HG03378 (cell line): ENCODE data around the gene LRP2.
"Not testable (repeated sequence)": the region's sequence is repeated elsewhere in the genome, so short reads cannot be mapped to it uniquely, and the experiment has no call there.

Source experiments
- ATAC-seq: cut with Tn5 transposase; IDR thresholded peaks from one replicate; pipeline ENCODE4 v1.9.1; 2021; ENCODE audit warnings: mild to moderate bottlenecking, moderate library complexity; ENCODE audit not compliant: unreplicated experiment

The LRP2 gene

GRCh38 chr2:169348321-169349024 lies 13.9 kb downstream of the LRP2 start:
- no peak for ATAC-seq

GRCh38 chr2:169345486-169346437 lies 16.6 kb downstream of the LRP2 start:
- ATAC-seq: no peak

GRCh38 chr2:169344736-169345485 lies 17.4 kb downstream of the LRP2 start:
- ATAC-seq: no peak

- no peak for ATAC-seq
Measured at GRCh38 chr2:169343202-169343601, 19.1 kb downstream of the LRP2 start.

GRCh38 chr2:169339657-169340056 lies 22.7 kb downstream of the LRP2 start:
- ATAC-seq: no peak

- ATAC-seq: no peak
Measured at GRCh38 chr2:169336695-169337094, 25.6 kb downstream of the LRP2 start.

GRCh38 chr2:169330555-169331198 lies 31.7 kb downstream of the LRP2 start:
- ATAC-seq: no peak

- no peak for ATAC-seq
Measured at GRCh38 chr2:169329688-169330554, 32.4 kb downstream of the LRP2 start.

GRCh38 chr2:169328785-169329184 lies 33.5 kb downstream of the LRP2 start:
- no peak for ATAC-seq

- not testable (repeated sequence) for ATAC-seq
Measured at GRCh38 chr2:169327837-169328236, 34.5 kb downstream of the LRP2 start.

GRCh38 chr2:169325886-169326285 lies 36.4 kb downstream of the LRP2 start:
- not testable (repeated sequence) for ATAC-seq

- ATAC-seq: no peak
Measured at GRCh38 chr2:169324581-169325260, 37.6 kb downstream of the LRP2 start.

GRCh38 chr2:169323841-169324240 lies 38.5 kb downstream of the LRP2 start:
- ATAC-seq: no peak

- ATAC-seq: no peak
Measured at GRCh38 chr2:169320561-169320960, 41.8 kb downstream of the LRP2 start.

GRCh38 chr2:169315357-169315756 lies 47.0 kb downstream of the LRP2 start:
- ATAC-seq: no peak

- ATAC-seq: not testable (repeated sequence)
Measured at GRCh38 chr2:169308349-169308748, 54.0 kb downstream of the LRP2 start.

GRCh38 chr2:169304689-169305088 lies 57.6 kb downstream of the LRP2 start:
- not testable (repeated sequence) for ATAC-seq

GRCh38 chr2:169303579-169304305 lies 58.6 kb downstream of the LRP2 start:
- no peak for ATAC-seq

GRCh38 chr2:169302364-169302763 lies 60.0 kb downstream of the LRP2 start:
- ATAC-seq: no peak
